ENCODE data around the gene NPIPA5. TPM values are rescaled to one million over a fixed set of nuclear protein-coding genes. Genes with fewer than 3 reads are reported as not detected.
A peak's percentile ranks its signal among the peaks of the same experiment; 100 is the strongest.
"Not testable (repeated sequence)": the region's sequence is repeated elsewhere in the genome, so short reads cannot be mapped to it uniquely, and the experiment has no call there.

The NPIPA5 gene
- total and polyA plus RNA-seq, 2 of the 13 experiments (the other 11 are each of a cell fraction or from before 2014, with no cell fraction given): 9.7 to 21.5 TPM

DNA sequence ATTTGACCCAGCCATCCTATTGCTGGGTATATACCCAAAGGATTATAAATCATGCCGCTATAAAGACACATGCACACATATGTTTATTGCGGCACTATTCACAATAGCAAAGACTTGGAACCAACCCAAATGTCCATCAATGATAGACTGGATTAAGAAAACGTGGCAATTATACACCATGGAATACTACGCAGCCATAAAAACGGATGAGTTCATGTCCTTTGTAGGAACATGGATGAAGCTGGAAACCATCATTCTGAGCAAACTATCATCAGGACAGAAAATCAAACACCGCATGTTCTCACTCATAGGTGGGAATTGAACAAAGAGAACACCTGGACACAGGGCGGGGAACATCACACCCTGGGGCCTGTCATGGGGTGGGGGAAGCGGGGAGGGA is 14.9 kb upstream of the NPIPA5 start:
- CTCF ChIA-PET (ENCODE audit: low intra/inter-chr PET ratio, low total read pairs); POLR2A ChIA-PET; H3K27me3 ChIP-seq (ENCODE audit: control insufficient read depth in 1 of 2, insufficient read depth in 2 of 2, low read length in 2 of 2); ATAC-seq; H3K36me3 ChIP-seq (replicated peaks in 1 of 2; ENCODE audit: control insufficient read depth in 1 of 2, insufficient read depth in 2 of 2, low read length in 2 of 2); in situ Hi-C loops (cut with HindIII; ENCODE audit: extremely low pct_ligation_motif_present, low pct_unique_long_range_greater_than_20kb); FAIRE-seq; H3K27ac ChIP-seq (ENCODE audit: extremely low read length, insufficient read depth, low read length); H3K4me2 ChIP-seq (ENCODE audit: low read depth, low read length); H2AFZ ChIP-seq (ENCODE audit: low read length); H3K9ac ChIP-seq (ENCODE audit: insufficient read depth, low read depth, low read length); intact Hi-C loops (cut with micrococcal nuclease; ENCODE audit: unreplicated experiment); DNase-seq (ENCODE audit: low spot score); H4K20me1 ChIP-seq (ENCODE audit: insufficient read depth, low read length); H3K9me3 ChIP-seq (ENCODE audit: low read length); H3K4me3 ChIP-seq (replicated peaks in 1 of 3; ENCODE audit: insufficient read depth in 1 of 3, low read depth in 2 of 3, low read length in 3 of 3); BruUV-seq (replicated peaks): not testable (repeated sequence)
- H3K79me2 ChIP-seq (ENCODE audit: insufficient read depth, low read length): peaks cover 19% of the 10 kb centered on the region
- WGBS (ENCODE audit: low lambda C conversion rate): 72% methylated on average over 7 of the region's 8 CpGs
- H3K4me1 ChIP-seq (ENCODE audit: insufficient read depth, low read length): peaks cover 19% of the 10 kb centered on the region

DNA sequence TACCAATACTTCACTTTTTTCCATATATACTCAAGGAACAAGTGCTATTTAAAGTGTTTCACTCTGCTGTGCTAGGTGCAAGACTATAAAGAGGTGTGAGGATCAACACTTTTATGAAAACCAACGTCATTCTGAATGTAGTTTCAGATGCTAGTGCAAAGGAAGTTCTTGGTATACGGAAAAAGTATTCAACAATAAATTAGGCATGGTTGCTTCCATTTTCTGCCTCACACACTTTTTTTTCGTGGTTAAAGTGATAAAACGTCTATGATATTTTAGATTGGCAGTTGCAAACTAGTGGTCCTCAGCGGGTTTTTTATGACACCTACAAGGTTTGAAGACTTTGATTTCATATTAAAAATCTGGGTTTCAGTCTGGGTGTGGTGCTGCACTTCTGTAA is 11.8 kb upstream of the NPIPA5 start:
- POLR2A ChIA-PET; H3K79me2 ChIP-seq (ENCODE audit: insufficient read depth, low read length); H3K36me3 ChIP-seq (replicated peaks in 1 of 2; ENCODE audit: control insufficient read depth in 1 of 2, insufficient read depth in 2 of 2, low read length in 2 of 2); FAIRE-seq; H3K27ac ChIP-seq (ENCODE audit: extremely low read length, insufficient read depth, low read length); H3K4me1 ChIP-seq (ENCODE audit: insufficient read depth, low read length); H2AFZ ChIP-seq (ENCODE audit: low read length); H3K4me2 ChIP-seq (ENCODE audit: low read depth, low read length); intact Hi-C loops (cut with micrococcal nuclease; ENCODE audit: unreplicated experiment); H3K9ac ChIP-seq (ENCODE audit: insufficient read depth, low read depth, low read length); H3K27me3 ChIP-seq (ENCODE audit: control insufficient read depth in 1 of 2, insufficient read depth in 2 of 2, low read length in 2 of 2); H3K9me3 ChIP-seq (ENCODE audit: low read length); H4K20me1 ChIP-seq (ENCODE audit: insufficient read depth, low read length); CTCF ChIA-PET (ENCODE audit: low intra/inter-chr PET ratio, low total read pairs); DNase-seq (ENCODE audit: low spot score); ATAC-seq; BruUV-seq (replicated peaks); H3K4me3 ChIP-seq (replicated peaks in 1 of 3; ENCODE audit: insufficient read depth in 1 of 3, low read depth in 2 of 3, low read length in 3 of 3); in situ Hi-C loops (cut with HindIII; ENCODE audit: extremely low pct_ligation_motif_present, low pct_unique_long_range_greater_than_20kb): not testable (repeated sequence)
- 45% methylated on average over 5 of the region's 5 CpGs for WGBS (ENCODE audit: low lambda C conversion rate)

- H3K27ac ChIP-seq (ENCODE audit: extremely low read length, insufficient read depth, low read length); H3K4me3 ChIP-seq (replicated peaks in 1 of 3; ENCODE audit: insufficient read depth in 1 of 3, low read depth in 2 of 3, low read length in 3 of 3); H3K9me3 ChIP-seq (ENCODE audit: low read length); H3K4me1 ChIP-seq (ENCODE audit: insufficient read depth, low read length); BruUV-seq (replicated peaks); H3K9ac ChIP-seq (ENCODE audit: insufficient read depth, low read depth, low read length); H3K27me3 ChIP-seq (ENCODE audit: control insufficient read depth in 1 of 2, insufficient read depth in 2 of 2, low read length in 2 of 2); POLR2A ChIA-PET; H4K20me1 ChIP-seq (ENCODE audit: insufficient read depth, low read length); intact Hi-C loops (cut with micrococcal nuclease; ENCODE audit: unreplicated experiment); DNase-seq (ENCODE audit: low spot score); H3K36me3 ChIP-seq (replicated peaks in 1 of 2; ENCODE audit: control insufficient read depth in 1 of 2, insufficient read depth in 2 of 2, low read length in 2 of 2); CTCF ChIA-PET (ENCODE audit: low intra/inter-chr PET ratio, low total read pairs); H3K79me2 ChIP-seq (ENCODE audit: insufficient read depth, low read length); ATAC-seq; in situ Hi-C loops (cut with HindIII; ENCODE audit: extremely low pct_ligation_motif_present, low pct_unique_long_range_greater_than_20kb); FAIRE-seq; H3K4me2 ChIP-seq (ENCODE audit: low read depth, low read length); H2AFZ ChIP-seq (ENCODE audit: low read length): not testable (repeated sequence)
- WGBS (ENCODE audit: low lambda C conversion rate): 42% methylated on average over 6 of the region's 6 CpGs
- TF ChIP-seq ZNF431 (CRISPR knock-in tag; IDR thresholded peaks at IDR 0.05; ENCODE audit: borderline replicate concordance, low read depth): peak; percentile 99
Observed at GRCh38 chr16:15388060-15388459, 10.0 kb upstream of the NPIPA5 start.

GRCh38 chr16:15382810-15383209 is 4.7 kb upstream of the NPIPA5 start:
- H3K4me3 ChIP-seq (replicated peaks in 1 of 3; ENCODE audit: insufficient read depth in 1 of 3, low read depth in 2 of 3, low read length in 3 of 3); H3K27me3 ChIP-seq (ENCODE audit: control insufficient read depth in 1 of 2, insufficient read depth in 2 of 2, low read length in 2 of 2); H3K79me2 ChIP-seq (ENCODE audit: insufficient read depth, low read length); H3K4me1 ChIP-seq (ENCODE audit: insufficient read depth, low read length); FAIRE-seq; POLR2A ChIA-PET; in situ Hi-C loops (cut with HindIII; ENCODE audit: extremely low pct_ligation_motif_present, low pct_unique_long_range_greater_than_20kb); ATAC-seq; H2AFZ ChIP-seq (ENCODE audit: low read length); H3K9ac ChIP-seq (ENCODE audit: insufficient read depth, low read depth, low read length); CTCF ChIA-PET (ENCODE audit: low intra/inter-chr PET ratio, low total read pairs); DNase-seq (ENCODE audit: low spot score); H3K27ac ChIP-seq (ENCODE audit: extremely low read length, insufficient read depth, low read length); H4K20me1 ChIP-seq (ENCODE audit: insufficient read depth, low read length); BruUV-seq (replicated peaks); H3K9me3 ChIP-seq (ENCODE audit: low read length); intact Hi-C loops (cut with micrococcal nuclease; ENCODE audit: unreplicated experiment); H3K36me3 ChIP-seq (replicated peaks in 1 of 2; ENCODE audit: control insufficient read depth in 1 of 2, insufficient read depth in 2 of 2, low read length in 2 of 2); H3K4me2 ChIP-seq (ENCODE audit: low read depth, low read length): not testable (repeated sequence)
- WGBS (ENCODE audit: low lambda C conversion rate): 15% methylated on average over 3 of the region's 3 CpGs

All from HepG2 (cell line).